Iris pigment epithelial cell (primary cell): ENCODE results near the gene CNTN4.

Source experiments
- DNase-seq: peaks from one replicate; pipeline ENCODE4 v3.0.0-alpha.2; 2011; ENCODE audit warnings: low read depth

CNTN4 gene

GRCh38 chr3:2153053-2153452 lies 54.4 kb downstream of the CNTN4 start:
- no peak for DNase-seq

GRCh38 chr3:2153547-2153946 lies 54.9 kb downstream of the CNTN4 start:
- DNase-seq, result no peak

- no peak for DNase-seq
Observed at GRCh38 chr3:2154621-2155020, 56.0 kb downstream of the CNTN4 start.

- DNase-seq, result no peak
Observed at GRCh38 chr3:2156244-2156847, 57.7 kb downstream of the CNTN4 start.

DNA sequence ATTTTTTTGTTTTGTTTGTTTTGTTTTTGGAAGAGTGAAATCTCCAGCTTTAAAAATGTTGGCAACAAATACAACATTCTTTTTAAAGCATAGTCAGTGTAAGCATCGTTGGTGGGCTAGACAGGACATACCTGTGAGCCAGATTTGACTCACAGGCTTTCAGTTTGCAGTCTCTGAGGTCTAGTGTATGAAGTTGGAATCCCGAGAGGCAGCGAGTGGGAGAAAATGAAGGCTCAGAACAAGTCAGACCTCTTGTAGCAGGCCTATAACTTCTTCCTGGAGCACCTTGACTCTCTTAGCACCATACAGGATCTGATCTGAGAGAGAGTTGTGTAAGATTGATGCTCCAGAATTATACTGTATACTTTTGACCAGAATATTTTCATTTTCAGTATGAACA lies 60.2 kb downstream of the CNTN4 start:
- DNase-seq, result no peak

- DNase-seq, result no peak
Observed at GRCh38 chr3:2166552-2166951, 67.9 kb downstream of the CNTN4 start.

GRCh38 chr3:2172561-2173171 lies 74.0 kb downstream of the CNTN4 start:
- no peak for DNase-seq

DNA sequence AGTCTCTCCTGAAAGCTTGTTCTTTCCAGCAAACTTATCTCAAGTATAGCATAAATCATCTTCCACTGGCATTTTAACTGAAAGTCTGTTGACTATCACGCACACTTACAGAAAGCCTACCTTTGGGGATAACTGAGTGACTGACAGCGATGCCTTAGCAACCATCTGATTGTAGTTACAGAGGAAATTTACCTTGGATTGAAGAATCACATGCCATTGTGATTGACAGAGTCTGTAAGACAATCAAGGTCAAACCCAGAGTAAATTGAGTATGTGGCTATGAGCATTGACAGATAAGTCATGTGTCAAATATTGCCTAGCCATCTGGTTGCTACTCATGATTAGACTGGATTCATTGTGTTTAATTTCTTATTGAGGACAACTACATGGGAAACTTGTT lies 82.0 kb downstream of the CNTN4 start:
- no peak for DNase-seq

DNA sequence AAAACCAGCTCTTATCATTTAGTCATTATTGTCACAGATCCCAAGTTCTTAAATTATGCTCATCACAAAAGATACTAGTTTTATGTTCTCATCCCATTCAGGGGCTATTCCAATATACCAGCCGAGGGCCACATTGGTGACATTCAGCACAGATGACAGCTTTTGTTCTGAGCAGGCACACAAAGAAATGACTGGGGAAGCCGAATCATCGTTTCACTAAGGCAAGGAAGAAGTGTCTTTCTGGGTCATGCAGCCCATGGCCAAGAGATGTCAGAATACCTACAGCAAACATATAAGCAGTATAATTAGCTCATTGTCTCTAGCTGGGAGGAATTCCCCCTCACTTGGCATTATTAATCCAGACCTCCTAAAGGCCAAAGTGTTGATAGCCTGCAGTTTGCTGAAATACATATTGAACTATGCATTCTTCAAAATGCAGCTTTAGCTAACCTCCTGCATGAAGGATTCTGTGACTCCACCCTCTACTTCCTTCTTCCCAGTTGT lies 100.2 kb downstream of the CNTN4 start:
- no peak for DNase-seq

DNA sequence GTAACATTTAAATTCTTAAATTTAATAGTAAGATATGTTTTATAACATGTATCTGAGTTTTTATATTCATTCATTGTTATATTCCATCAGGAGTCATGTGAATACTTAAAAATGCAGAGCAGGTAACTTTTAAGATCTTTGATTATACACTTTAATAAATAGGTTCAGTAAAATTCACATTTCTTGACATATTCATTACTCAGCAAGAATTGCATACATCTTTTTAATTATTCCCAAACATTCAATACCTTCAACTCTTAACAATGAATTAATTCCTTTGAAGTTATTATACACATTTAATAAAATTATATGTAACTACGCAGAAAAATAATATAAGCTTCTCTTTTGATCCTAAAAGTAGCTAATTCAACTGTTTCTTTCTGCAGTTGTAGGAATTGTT lies 105.4 kb downstream of the CNTN4 start:
- DNase-seq, result no peak

GRCh38 chr3:2205692-2206091 lies 107.0 kb downstream of the CNTN4 start:
- DNase-seq, result no peak

GRCh38 chr3:2206536-2206935 lies 107.9 kb downstream of the CNTN4 start:
- DNase-seq, result no peak

GRCh38 chr3:2211568-2211967 lies 112.9 kb downstream of the CNTN4 start:
- no peak for DNase-seq

DNA sequence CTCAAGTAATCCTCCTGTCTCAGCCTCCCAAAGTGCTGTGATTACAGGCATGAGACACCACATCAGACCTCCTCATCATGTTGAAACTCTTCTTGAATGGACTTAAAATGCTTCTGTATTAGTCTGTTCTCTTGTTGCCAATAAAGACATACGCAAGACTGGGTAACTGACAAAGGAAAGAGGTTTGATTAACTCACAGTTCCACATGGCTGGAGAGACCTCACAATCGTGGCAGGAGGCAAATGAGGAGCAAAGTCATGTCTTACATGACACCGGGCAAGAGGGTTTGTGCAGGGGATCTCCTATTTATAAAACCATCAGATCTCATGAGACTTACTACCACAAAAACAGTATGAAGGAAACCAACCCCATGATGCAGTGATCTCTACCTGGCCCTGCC lies 113.5 kb downstream of the CNTN4 start:
- no peak for DNase-seq

DNA sequence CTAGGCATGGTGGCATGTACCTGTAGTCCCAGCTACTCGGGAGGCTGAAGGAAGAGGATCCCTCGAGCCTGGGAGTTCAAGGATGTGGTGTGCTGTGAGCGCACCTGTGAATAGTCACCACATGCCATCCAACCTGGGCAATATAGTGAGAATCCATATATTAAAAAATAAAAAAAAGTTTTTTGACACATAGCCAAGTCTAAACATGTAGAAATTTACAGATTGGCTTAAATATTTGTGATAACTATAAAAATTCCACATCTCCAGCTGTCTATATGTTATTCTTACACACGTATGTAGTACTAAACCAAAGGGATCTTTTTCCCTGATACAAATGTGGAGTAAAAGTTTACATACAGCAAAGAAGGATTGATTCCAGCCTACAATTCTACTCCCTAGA lies 119.7 kb downstream of the CNTN4 start:
- DNase-seq, result no peak

- DNase-seq, result no peak
Observed at GRCh38 chr3:2218816-2219215, 120.2 kb downstream of the CNTN4 start.

DNA sequence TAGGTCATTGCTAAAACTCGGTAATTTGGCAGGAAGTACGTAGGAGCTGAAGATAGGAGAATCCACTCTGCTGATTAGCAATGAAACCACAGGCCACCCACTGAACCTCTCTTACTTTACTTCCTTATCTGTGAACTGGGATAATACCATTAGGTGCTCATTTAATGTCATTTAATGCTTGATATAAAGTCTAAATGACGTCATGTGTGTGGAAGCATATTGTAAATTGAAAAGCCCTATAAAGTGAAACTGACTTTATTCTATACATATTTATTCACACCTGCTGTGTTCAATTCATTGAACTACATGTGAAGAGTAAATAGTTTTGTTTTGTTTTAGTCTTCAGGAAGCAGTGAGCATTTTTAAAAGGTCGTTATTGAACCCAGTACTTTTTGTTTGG lies 137.5 kb downstream of the CNTN4 start:
- DNase-seq, result no peak

GRCh38 chr3:2244137-2244536 lies 145.5 kb downstream of the CNTN4 start:
- DNase-seq, result no peak

GRCh38 chr3:2246873-2247648 lies 148.4 kb downstream of the CNTN4 start:
- DNase-seq, result no peak

- no peak for DNase-seq
Observed at GRCh38 chr3:2247831-2248230, 149.2 kb downstream of the CNTN4 start.

GRCh38 chr3:2250783-2251182 lies 152.1 kb downstream of the CNTN4 start:
- DNase-seq, result no peak

- DNase-seq, result no peak
Observed at GRCh38 chr3:2261747-2262146, 163.1 kb downstream of the CNTN4 start.

GRCh38 chr3:2262204-2262603 lies 163.5 kb downstream of the CNTN4 start:
- no peak for DNase-seq
